Measurements from ENCODE around the gene PGAM4.
"Not testable (repeated sequence)": the region's sequence is repeated elsewhere in the genome, so short reads cannot be mapped to it uniquely, and the experiment has no call there.

PGAM4 gene

DNA sequence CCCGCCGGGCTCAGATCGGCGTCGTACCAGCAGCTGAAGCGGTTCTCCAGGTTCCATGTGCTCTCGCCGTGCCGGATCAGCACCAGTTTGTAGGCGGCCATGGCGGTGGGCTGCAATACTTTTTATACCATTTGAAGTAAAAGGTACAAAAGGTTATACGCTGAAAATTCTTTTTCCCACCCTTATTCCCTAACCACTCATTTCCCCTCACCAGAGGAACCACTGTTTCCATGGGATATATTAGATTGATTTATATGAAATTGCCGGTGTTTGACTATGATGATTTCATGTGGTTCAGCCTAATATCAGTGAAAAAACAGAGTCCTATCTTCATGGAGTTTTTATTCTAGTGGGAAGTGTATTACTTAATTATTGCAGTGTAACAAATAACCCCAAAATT lies at the start of gene PGAM4:
PGAM4 (minus strand) TSS at position 101 of the 400 bp plus-strand sequence; CDS start at position 101, 0 bp downstream.
- no peak for DNase-seq (ENCODE audit: low read depth, low spot score)

DNA sequence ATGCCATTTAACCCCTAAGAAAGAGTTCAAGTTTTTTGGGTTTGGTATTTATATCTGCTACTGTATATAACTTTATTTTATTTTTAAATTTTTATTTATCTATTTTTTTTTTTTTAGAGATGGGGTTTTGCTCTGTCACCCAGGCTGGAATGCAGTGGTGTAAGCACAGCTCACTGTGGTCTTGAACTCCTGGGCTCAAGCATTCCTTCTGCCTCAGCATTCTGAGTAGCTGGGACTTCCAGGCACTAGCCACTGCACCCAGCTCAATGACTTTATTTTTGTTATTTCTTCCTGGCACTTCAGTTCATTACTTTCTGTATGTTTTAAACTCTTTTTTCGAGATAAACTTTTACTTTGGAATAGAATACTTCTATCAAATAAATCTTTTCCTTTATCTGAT lies 42.4 kb upstream of the PGAM4 start:
- DNase-seq (ENCODE audit: low read depth, low spot score) = no peak

DNA sequence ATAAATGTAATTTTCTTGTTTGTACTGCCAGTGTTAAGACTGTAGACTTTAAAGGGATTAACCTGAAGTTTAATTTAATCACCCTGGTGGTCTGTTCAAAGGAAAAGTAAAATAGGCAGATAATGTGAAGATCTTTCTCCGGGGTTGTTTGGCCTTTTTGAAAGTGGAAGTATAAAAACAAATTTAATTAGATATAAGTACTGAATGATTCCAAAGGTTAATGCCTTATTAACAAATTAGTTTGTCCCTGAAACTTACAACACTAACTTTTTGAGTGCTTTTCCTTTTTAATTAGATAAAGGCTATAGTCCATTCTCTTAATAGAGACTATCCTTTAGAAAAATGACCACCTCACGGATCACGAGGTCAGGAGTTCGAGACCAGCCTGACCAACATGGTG lies 10.4 kb upstream of the PGAM4 start:
- DNase-seq (ENCODE audit: low read depth, low spot score) = no peak

DNA sequence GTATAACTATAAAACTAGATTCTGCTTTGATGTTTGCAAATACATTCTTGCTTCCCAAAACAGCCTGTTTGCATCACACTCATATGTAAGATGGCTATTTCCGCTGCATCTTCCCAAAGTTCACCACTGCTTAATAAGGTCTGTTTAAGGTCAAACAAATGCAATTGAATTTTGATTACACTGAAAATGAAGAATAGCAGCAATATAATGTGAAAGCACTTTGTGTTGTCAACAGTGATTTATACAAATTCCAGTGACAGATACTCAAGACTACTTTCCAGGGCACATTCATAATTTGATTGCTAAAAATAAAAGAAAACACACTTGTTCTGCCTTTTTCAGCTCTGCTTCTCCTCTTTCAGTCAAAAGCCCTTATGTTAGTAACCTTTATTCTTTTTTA lies 8.1 kb upstream of the PGAM4 start:
- no peak for DNase-seq (ENCODE audit: low read depth, low spot score)

DNA sequence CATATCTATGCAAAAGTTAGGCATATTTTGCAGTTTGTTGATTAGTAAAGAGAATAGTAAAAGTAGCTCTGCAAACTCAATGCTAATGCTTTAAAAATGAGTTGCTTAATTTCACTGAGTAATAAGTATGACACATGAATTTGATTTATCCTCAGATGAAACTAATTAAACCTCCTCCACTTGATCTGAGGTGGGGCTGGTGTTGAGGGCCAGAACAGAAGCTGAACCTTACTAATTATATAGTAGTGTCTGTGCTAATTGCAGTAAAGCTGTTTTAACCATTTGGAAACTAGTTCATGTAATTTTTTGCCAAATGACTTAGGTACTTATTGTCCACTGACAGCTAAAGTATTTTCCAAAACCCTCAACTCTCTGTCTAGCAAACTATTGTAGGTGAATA lies 7.7 kb upstream of the PGAM4 start:
- DNase-seq (ENCODE audit: low read depth, low spot score) = no peak

DNA sequence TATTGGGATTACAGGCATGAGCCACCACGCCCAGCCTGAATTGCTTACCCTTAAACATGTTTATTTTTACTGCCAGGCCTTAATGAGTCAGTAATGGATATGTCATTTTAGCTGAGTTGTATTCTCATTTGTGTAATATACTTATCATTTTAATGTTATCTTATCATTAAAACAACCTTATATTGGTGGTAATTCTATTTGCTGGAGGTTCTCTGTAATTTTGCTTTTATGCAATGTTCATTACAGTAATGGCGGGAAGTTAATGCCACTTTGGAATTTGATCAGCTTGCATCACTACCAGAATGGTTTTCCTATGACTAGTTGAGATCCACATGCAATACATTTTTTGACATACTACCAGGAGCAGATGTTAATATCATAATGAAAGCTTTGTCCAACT lies 6.3 kb upstream of the PGAM4 start:
- no peak for DNase-seq (ENCODE audit: low read depth, low spot score)

DNA sequence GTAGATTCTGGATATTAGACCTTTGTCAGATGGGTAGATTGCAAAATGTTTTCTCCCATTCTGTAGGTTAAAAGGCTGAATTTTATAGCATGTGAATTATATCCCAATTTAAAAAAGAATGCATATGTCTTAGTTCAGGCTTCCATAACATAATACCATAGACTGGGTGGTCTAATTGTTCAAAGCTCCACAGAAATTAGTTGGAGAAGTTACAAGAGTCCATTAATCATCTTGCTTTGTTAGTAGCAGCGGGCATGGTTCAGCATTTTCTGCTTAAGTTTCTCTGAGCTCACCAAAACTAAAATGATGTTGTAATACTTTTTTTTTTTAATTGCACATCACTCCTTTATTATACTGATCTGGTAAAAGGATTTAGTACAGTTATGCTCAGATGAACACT lies 1.8 kb downstream of the PGAM4 start:
- DNase-seq (ENCODE audit: low read depth, low spot score) = no peak

DNA sequence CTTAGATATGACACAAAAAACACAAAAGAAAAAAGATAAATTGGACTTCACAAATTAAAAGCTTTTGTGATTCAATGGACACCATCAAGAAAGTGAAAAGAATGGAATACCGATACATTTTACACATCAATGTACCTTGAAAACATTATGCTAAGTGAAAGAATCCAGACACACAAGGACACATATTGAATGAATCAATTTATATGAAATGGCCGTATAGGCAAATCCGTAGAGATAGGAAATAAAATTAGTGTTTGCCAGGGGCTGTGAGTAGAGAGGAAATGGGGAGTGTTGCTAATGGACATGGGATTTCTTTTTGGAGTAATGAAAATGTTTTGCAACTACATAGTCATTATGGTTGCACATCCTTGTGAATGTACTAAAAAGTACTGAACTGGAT lies 3.1 kb downstream of the PGAM4 start:
- no peak for DNase-seq (ENCODE audit: low read depth, low spot score)

DNA sequence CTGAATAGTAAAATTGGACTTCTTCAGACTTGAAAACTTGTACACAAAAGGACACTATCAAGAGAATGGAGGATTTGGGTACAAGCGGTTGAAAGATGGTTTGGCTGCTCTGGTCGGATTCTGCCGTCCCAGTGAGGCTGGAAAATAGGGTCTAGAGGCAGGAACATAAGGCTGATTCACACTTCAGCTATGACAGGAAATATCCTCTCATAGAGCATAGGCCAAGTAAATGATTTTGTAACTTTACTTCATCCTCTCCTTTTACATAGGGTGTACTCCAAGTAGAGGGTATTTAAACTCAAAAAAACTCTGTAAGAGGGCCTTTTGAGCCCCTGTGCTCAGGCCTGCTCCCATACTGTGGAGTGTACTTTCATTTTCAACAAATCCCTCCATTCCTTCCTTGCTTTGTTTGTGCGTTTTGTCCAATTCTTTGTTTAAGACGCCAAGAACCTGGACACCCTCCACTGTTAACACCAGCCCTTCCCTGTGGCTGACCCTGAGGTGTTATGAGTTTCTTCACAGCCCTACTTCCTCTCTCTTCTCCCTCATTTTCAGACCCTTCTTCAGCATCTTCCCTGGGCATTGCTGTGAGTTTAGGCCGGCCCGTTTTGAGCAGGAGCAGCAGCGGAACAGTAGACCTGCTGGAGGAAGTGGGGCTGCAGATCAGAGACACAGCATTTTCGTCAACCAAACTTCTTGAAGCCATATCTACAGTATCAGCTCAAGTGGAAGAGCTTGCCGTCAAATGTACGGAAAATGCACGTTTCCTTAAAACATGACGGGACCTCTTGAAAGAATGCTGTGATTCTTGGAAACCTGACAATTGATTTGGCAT lies 7.2 kb downstream of the PGAM4 start:
- DNase-seq (ENCODE audit: low read depth, low spot score) = no peak

DNA sequence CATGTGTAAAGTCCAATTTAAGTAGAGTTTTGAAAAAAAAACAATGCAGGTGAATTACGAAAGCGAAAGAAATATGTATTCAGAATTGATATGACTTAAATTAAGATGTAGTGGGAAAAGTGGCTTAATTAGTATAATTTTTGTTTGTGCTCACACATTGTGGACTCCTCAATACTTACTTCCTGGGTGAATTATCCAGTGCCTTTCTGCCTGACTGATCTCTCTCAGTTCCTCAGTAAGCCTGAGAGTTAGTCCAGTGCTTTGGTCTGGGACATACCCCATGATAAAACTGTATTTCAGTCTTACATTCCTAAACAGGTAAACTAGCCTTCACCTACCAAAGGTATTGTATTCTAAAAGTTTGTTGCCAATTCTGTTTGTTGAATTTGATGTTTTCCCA lies 8.4 kb downstream of the PGAM4 start:
- DNase-seq (ENCODE audit: low read depth, low spot score) = no peak

DNA sequence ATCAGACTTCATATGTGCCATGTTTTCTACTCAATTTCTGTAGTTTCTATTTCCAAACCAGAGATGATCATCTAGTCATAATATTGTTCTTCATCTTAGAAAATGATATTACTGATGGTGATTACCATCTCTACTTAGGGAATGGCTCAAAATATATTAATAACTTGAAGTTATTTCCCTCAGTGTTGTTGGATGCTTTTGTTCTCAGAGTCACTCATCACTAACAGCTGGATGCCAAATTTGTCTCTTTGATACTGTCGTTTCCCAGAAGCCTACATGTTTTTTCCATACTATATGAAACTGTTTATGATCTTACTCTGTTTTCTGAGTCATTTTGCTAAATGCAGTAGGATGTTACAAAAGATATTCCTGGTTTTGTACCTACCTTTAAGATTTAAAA lies 8.9 kb downstream of the PGAM4 start:
- DNase-seq (ENCODE audit: low read depth, low spot score) = no peak

DNA sequence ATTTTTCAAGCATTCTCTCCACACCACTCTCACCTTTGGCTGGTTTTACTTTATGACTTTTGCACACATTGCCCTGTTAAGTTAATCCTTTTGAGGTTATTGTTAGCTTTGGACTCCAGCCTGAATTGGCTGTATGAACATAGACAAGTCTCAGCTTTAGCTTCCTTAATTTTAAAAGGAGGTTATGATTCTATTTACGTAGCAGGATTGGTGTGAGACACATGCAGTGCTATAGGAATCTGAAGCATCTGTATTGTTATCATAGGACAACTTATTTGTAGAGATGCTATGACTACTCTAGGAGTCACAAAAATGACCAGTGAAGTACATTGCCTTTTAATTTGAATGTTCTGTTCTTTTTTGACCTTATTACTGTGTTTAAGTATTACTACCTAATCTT lies 15.7 kb downstream of the PGAM4 start:
- no peak for DNase-seq (ENCODE audit: low read depth, low spot score)

DNA sequence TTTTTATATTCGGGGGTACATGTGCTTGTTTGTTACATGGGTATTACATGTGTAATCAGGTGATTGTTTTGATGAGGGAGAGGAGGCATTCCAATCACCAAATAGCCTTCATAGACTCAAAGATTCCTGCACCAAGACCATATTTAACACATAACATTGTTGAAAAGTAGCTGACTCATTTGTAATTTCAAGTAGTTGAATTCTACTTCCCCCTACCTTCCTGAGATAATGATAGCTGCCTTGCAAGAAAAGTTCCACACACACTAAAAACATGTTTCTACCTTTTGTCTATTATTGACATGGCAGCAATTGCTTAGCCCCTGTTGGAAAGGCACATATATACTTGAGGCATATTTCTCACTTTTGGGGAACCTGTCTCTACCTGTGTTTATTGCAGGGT lies 16.1 kb downstream of the PGAM4 start:
- DNase-seq (ENCODE audit: low read depth, low spot score) = no peak

DNA sequence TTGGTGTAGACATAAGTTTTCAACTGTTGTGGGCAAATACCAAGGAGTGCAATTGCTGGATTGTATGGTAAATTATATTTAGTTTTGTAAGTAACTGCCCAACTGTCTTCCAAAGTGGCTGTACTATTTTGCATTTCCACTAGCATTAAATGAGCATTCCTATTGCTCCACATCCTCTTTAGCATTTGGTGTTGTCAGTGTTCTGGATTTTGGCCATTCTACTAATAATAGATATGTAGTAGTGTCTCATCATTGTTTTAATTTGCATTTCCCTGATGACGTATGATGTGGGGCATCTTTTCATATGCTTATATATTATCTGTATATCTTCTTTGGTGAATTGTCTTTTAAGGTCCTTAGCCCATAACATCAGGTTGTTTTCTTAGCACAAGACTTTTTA lies 17.3 kb downstream of the PGAM4 start:
- no peak for DNase-seq (ENCODE audit: low read depth, low spot score)

DNA sequence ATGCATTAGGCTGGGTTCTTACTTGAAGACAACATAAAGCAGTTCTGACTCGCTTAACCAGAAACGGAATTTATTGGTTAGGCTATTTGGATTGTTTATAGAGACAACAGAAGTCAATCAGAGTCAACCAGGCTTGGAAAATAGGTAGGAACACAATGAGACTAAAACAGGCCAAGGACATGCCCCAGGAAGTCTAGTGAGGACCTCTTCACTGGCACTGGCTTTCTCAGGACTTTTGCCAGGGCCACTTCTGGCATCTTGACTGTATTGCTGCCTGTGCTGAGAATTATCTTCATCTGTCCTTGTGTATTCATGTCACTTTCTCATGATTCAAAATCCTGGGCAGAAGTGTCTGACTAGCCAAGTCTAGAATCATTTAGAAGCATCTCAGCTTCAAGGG lies 19.6 kb downstream of the PGAM4 start:
- no peak for DNase-seq (ENCODE audit: low read depth, low spot score)

DNA sequence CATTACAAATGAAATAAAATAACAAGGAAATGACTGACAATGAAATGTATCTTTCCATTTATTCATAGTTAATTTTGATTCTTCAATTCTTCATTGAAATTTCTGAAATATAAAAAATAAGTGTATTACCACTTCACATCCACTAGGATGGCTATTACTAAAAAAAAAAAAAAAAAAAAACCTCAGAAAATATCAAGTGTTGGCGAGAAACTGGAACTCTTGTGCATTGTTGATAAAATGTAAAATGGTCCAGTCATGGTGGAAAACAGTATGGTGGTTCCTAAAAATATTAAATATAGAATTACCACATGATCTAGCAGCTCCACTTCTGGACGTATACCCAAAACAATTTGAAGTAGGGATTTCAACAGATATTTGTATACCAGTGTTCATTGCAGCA lies 22.9 kb downstream of the PGAM4 start:
- no peak for DNase-seq (ENCODE audit: low read depth, low spot score)

DNA sequence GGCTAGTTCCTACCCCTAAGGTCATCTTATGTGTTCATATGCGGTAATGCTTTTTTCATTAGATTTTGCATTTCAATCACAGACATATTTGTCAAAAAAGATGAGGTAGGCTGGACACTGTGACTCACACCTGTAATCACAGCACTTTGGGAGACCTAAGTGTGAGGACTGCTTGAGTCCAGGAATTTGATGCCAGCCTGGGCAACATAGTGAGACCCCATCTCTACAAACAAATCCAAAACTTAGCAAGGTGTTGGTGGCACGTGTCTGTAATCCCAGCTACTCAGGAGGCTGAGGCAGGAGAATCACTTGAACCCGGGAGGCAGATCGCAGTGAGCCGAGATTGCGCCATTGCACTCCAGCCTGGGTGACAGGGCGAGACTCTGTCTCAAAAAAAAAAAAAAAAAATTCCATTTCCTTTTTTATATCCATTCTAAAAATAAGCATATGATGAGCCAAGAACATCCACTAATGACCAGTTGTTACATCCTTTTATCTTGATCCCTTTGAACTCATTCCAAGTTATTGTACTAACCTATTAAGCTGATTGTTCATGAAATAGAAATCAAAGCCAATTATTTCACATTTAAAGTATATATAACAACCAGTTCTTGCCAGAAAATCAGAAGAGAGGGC lies 23.4 kb downstream of the PGAM4 start:
- no peak for DNase-seq (ENCODE audit: low read depth, low spot score)

DNA sequence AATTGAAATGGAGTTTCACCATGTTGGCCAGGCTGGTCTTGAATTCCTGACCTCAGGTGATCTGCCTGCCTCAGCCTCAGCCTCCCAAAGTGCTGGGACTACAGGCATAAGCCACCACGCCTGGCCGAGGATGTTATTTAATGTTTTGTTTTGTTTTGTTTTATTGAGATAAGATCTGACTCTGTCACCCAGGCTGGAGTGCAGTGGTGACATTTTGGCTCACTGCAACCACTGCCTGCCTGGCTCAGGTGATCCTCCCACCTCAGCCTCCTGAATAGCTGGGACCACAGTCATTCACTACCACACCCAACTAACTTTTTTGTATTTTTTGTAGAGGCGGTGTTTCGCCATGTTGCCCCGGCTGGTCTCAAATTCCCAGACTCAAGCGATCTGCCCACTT lies 24.4 kb downstream of the PGAM4 start:
- DNase-seq (ENCODE audit: low read depth, low spot score) = not testable (repeated sequence)

DNA sequence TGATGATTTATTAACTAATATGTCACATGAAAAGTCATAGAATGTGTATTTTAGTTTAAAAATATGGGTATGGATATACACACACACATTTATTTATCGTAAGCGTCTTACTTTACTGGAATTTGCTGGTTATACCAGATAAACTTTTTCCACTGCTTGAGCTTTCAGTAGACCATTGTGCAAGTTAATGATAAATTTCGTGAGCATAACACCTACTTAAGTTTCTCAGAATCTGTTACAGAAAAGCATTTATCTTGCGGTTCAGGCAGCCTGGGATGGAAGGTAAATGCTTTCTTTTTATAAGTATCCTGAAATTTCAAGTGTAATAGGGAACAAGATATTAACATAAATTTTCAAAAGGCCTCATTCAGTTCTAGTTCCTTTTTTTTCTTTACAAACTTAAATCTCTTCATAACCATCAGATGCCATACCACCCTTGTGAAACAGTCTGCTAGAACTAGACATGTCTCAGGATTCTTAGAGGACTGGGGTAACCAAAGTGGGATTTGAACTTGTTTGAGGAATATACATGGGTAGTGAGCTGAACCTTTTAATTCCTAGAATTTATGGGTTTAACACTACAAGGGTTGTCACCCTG lies 31.3 kb downstream of the PGAM4 start:
- DNase-seq (ENCODE audit: low read depth, low spot score) = no peak

DNA sequence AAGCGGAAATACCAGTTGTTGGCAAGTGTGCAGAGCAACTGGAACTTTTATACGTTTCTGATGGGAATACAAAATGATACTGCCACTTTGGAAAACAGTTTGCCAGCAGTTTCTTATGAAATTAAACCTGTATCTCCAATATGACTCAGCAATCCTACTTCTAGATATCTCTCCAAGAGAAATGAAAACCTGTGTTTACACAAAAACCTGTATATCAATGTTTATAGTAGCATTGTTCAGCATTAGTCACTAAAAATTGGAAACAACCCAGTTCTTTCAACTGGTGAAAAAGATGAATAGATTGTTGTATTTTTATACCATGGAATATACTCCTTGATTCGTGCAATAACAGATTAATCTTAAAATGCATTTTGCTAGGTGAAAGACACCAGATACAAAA lies 32.1 kb downstream of the PGAM4 start:
- DNase-seq (ENCODE audit: low read depth, low spot score) = no peak

DNA sequence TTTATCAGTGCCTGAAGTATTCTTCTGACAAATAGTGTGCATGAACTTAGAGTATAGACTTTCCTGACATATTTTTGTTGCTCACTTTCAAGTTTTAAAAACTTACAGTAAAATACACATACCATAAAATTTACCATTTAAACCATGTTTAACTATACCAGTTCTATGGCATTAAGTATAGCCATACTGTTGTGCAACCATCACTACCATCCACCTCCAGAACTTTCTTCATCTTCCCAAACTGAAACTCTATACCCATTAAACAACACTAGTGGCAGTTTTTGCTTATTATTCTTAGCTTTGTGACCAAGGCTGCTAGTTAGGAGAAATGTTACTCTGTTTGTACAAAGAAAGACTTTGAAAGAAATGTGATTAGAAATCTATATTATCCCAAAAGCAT lies 33.1 kb downstream of the PGAM4 start:
- DNase-seq (ENCODE audit: low read depth, low spot score) = no peak

DNA sequence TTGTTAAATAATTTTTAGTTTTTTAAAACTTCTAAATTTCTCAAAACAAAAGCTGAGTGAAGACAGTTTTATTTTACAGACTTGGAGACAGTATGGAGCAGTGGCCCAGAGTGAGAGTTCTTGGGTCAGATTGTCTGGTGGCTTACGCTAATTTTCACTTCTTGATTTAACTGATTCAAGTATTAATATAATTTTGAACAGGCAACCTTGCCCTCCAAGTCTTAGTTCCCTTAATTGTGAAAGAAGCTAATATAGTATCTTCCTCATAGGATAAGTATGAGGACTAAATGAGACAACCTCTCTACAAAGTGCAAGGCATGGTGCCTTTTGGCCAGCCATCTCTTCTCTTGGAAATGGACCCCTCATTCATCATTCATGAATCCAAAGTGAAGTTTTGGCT lies 33.6 kb downstream of the PGAM4 start:
- DNase-seq (ENCODE audit: low read depth, low spot score) = no peak

DNA sequence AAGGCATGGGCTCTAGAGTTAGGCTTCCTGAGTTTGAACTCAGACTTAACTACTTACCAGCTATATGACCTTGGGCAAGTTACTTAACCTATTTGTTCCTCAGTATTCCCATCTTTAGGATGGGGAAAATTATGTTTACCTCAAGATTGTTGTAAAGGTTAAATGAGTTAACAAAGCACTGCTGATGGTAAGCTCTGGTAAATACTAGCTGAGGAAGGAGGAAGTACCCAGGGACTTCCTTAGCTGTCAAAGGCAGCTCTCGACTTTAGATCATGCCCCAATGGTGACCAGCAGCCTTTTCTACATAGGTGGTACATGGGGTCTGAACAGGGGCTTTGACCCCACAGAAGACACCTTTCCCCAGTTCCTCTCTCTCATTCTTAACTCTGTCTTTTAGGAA lies 38.9 kb downstream of the PGAM4 start:
- DNase-seq (ENCODE audit: low read depth, low spot score) = no peak
